ENCODE measurements around the gene SPDEF.

The SPDEF gene

GRCh38 chr6:34575326-34575725 lies 19.2 kb upstream of the SPDEF start:
- no peak overlapping the region for H3K4me3 ChIP-seq (ENCODE audit: low read length)
- DNase-seq (ENCODE audit: low read depth), result no peak
- TF ChIP-seq CTCF (conservative IDR thresholded peaks at IDR 0.05; ENCODE audit: low read depth, low read length), result no peak

GRCh38 chr6:34574647-34575293 lies 18.6 kb upstream of the SPDEF start:
- no peak for TF ChIP-seq CTCF (conservative IDR thresholded peaks at IDR 0.05; ENCODE audit: low read depth, low read length)
- DNase-seq (ENCODE audit: low read depth), result no peak
- no peak overlapping the region for H3K4me3 ChIP-seq (ENCODE audit: low read length)

- no peak overlapping the region for H3K4me3 ChIP-seq (ENCODE audit: low read length)
- no peak for DNase-seq (ENCODE audit: low read depth)
- no peak for TF ChIP-seq CTCF (conservative IDR thresholded peaks at IDR 0.05; ENCODE audit: low read depth, low read length)
These were observed 17.5 kb upstream of the SPDEF start for GRCh38 chr6:34573567-34574183.

GRCh38 chr6:34572585-34572984 lies 16.5 kb upstream of the SPDEF start:
- DNase-seq (ENCODE audit: low read depth), result no peak
- no peak overlapping the region for H3K4me3 ChIP-seq (ENCODE audit: low read length)
- TF ChIP-seq CTCF (conservative IDR thresholded peaks at IDR 0.05; ENCODE audit: low read depth, low read length), result no peak

GRCh38 chr6:34572021-34572420 lies 15.9 kb upstream of the SPDEF start:
- DNase-seq (ENCODE audit: low read depth), result no peak
- no peak overlapping the region for H3K4me3 ChIP-seq (ENCODE audit: low read length)
- TF ChIP-seq CTCF (conservative IDR thresholded peaks at IDR 0.05; ENCODE audit: low read depth, low read length), result no peak

GRCh38 chr6:34571388-34571787 lies 15.3 kb upstream of the SPDEF start:
- no peak for DNase-seq (ENCODE audit: low read depth)
- TF ChIP-seq CTCF (conservative IDR thresholded peaks at IDR 0.05; ENCODE audit: low read depth, low read length), result no peak
- no peak overlapping the region for H3K4me3 ChIP-seq (ENCODE audit: low read length)

All from retinal pigment epithelial cell (primary cell).